HG02943 (cell line): Measurements from ENCODE around the gene USP37.
"Not testable (repeated sequence)": the region's sequence is repeated elsewhere in the genome, so short reads cannot be mapped to it uniquely, and the experiment has no call there.

Experiments used
- ATAC-seq: cut with Tn5 transposase; IDR thresholded peaks from one replicate; pipeline ENCODE4 v1.9.1; 2021; ENCODE audit warnings: mild to moderate bottlenecking, low read depth, moderate library complexity; ENCODE audit not compliant: unreplicated experiment

The USP37 gene

GRCh38 chr2:218554225-218554624, 13.9 kb downstream of the USP37 start:
- ATAC-seq: not testable (repeated sequence)

- no peak for ATAC-seq
Observed at GRCh38 chr2:218547978-218548377, 20.2 kb downstream of the USP37 start.

- no peak for ATAC-seq
Observed at GRCh38 chr2:218547511-218547910, 20.6 kb downstream of the USP37 start.

- ATAC-seq: no peak
Observed at GRCh38 chr2:218546012-218546411, 22.1 kb downstream of the USP37 start.

GRCh38 chr2:218540015-218540414, 28.1 kb downstream of the USP37 start:
- ATAC-seq: no peak

- ATAC-seq: no peak
Observed at GRCh38 chr2:218536804-218537494, 31.2 kb downstream of the USP37 start.

- ATAC-seq: no peak
Observed at GRCh38 chr2:218529990-218530389, 38.2 kb downstream of the USP37 start.

GRCh38 chr2:218528409-218528808, 39.7 kb downstream of the USP37 start:
- ATAC-seq: not testable (repeated sequence)

GRCh38 chr2:218523651-218524050, 44.5 kb downstream of the USP37 start:
- no peak for ATAC-seq

- ATAC-seq: no peak
Observed at GRCh38 chr2:218518876-218519275, 49.3 kb downstream of the USP37 start.

- no peak for ATAC-seq
Observed at GRCh38 chr2:218517434-218518206, 50.5 kb downstream of the USP37 start.

GRCh38 chr2:218516614-218517013, 51.5 kb downstream of the USP37 start:
- ATAC-seq: no peak

GRCh38 chr2:218513676-218514075, 54.5 kb downstream of the USP37 start:
- ATAC-seq: no peak

- ATAC-seq: no peak
Observed at GRCh38 chr2:218508299-218508698, 59.9 kb downstream of the USP37 start.

- no peak for ATAC-seq
Observed at GRCh38 chr2:218505754-218506371, 62.3 kb downstream of the USP37 start.

- ATAC-seq: no peak
Observed at GRCh38 chr2:218501665-218502064, 66.5 kb downstream of the USP37 start.

GRCh38 chr2:218500501-218501060, 67.6 kb downstream of the USP37 start:
- ATAC-seq: no peak

GRCh38 chr2:218485986-218486667, 82.0 kb downstream of the USP37 start:
- no peak for ATAC-seq

GRCh38 chr2:218482651-218483050, 85.5 kb downstream of the USP37 start:
- ATAC-seq: no peak

GRCh38 chr2:218479595-218479994, 88.6 kb downstream of the USP37 start:
- no peak for ATAC-seq

GRCh38 chr2:218478544-218478943, 89.6 kb downstream of the USP37 start:
- ATAC-seq: no peak
